GOT3 (cell line): ENCODE data around the gene LMF2.

Experiments used
- DNase-seq: peaks from one replicate; lab custom pipeline; 2025; ENCODE audit warnings: mixed read lengths; lab: John Stamatoyannopoulos, UW

Gene LMF2

DNA sequence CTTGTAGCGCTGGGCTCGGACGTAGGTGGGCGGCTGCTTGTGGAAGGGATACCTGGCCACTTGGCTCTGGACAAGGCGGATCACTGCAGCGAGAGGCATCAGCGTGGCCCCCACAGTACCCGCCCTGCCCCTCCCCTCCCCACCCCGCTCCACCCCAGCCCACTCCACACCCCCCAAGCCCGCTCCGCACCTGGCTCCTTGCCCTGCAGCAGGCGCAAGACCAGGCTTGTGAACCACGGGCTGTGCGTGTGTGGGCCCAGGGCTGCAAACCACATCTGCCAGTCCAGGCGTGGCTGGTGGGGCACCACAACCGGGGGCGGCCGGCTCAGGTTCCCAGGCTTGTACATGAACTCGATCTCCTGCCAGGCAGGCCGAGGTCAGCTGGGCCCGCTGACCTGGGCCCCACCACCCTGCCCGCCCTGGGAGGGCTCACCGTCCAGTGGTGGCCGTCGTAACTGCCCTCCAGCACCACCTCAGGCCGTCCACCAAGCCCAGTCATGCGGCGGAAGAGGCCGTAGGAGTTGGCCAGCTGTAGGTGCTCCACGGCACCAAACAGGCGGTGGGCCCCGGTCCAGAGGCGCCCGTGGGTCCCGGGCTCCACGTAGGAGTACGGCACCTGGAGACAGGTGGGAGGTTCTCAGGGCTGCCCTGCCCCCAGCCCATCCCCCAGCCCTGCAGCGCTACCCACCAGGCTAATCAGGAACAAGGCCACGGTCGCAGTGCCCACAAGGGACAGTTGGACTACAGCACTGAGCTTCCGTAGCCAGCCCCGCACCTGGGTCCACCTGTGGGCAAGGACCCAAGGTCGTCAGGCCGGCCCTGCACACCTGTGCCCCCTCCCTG lies 2.9 kb downstream of the LMF2 start:
- no peak for DNase-seq

DNA sequence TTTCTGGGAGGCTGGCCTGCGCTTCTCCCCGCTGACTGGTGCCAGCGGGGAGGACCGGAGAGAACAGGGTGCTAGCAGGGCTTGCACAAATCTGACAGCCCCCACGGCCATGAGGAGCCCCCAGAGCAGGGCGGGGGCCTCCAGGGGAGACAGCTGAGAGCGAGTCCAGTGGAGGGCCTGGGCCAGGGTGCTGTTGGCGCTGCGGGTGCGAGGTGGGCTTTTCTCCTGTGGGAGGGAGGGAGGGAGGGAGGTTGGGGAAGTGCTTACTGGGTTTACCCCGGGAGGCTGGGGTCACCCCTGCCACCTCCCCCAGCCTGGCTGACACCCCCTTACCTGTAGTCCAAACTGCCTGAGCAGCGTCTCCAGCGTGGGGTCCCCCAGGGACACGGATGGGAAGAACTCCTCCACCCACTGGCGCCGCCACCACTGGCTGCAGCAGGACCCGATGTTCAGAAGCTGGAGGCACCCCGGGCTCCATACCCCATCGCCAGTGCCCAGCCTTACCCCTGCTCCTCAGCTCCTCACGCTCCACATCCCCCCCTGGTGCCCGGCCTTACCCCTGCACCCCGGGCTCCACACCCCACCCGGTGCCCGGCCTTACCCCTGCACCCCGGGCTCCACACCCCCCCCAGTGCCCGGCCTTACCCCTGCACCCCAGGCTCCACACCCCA lies 3.9 kb downstream of the LMF2 start:
- DNase-seq: no peak

DNA sequence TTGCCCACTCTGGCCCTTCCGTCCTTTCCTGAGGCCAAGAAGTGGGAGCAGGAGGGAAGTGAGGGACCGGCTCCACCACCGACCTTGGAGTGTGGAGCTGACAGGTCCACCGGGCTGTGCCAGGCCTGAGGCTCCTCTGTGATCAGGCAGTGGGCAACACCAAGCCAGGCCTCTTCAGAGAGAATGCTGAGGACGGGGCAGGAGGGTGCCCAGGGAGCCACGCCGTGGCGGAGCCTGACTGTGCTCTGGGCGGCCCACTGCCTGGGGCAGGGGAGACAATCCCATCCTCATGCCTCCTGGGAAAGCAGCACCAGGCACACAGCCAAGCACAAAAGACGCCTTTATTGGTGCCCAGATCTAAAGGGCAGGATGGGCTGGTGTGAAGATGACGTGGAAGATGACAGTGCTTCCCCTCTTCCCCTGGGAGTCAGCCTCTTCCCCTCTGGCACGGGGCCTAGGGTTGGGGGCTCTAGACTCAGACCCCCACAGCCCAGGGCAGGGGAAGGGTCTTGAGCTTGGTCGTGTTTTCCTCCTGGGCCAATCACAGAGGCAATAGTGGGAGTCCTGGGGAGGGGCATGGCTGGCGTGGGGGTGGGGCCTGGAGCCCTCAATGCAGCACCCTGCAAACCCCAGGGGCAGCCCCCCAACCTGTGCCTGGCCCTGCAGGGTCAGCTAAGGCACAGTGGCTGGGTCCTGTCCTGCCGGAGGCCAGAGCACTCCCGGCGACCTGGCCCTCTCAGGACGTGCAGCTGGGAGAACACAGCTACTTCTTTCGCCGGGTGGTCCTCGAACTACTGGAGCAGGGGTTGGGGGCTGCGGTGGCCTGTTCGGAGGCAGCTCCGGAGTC lies 4.7 kb downstream of the LMF2 start:
- no peak for DNase-seq

- no peak for DNase-seq
These were observed 5.4 kb downstream of the LMF2 start for GRCh38 chr22:50502096-50502495.

GRCh38 chr22:50500452-50500851 lies 7.0 kb downstream of the LMF2 start:
- no peak for DNase-seq

GRCh38 chr22:50498322-50498890 lies 9.1 kb downstream of the LMF2 start:
- no peak for DNase-seq

DNA sequence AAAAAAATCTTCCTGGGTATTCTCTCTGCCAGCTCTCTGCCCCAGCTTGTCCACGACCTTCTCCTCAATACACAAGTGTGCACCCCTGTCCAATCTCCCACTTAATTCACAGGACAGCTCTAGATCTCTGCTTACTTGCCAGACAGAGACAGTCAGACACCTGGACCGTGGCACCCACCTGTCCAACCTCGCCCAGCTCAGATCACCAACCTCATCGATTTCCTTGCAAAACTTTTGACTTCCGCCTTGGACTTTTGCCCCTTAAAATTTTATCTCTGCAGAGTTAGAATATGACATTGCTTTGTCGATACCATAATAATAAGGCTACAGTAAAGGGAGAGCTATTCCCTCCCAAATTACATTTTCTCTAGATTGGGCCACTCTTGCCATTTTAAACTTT lies 10.4 kb downstream of the LMF2 start:
- DNase-seq: no peak

DNA sequence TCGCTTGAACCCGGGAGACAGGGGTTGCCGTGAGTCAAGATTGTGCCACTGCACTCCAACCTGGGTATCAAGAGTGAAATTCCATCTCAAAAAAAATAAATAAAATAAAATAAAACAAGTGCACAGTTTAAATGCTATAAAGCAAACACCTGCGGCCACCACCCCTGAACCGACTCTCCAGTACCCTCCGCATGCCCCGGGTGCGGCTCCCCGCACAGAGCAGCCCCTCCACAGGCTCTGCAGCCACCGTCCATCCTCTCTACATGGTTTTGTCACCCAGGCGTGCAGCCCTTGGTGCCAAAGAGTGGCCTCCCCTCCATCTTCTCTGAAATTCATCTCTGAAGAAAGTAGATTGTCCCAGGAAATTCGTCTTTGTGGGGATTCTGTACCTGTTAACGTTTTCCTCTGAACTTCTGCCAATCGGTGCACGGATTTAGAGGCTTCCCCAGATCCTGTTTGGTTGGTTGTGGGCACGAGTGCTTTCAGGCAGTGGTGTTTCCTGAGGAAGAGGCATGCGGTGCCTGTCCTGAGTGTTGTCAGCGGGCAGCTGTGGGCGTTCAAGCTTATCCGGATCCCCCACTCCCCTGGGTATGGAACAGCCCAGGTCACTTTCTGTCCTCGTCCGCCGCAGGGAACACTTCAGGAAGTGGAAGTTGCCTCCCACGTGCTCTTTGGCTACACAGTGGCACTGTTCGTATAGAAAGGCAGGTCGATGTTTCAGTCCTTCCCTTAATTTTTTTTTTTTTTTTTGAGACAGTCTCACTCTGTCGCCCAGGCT lies 16.8 kb downstream of the LMF2 start:
- no peak for DNase-seq

DNA sequence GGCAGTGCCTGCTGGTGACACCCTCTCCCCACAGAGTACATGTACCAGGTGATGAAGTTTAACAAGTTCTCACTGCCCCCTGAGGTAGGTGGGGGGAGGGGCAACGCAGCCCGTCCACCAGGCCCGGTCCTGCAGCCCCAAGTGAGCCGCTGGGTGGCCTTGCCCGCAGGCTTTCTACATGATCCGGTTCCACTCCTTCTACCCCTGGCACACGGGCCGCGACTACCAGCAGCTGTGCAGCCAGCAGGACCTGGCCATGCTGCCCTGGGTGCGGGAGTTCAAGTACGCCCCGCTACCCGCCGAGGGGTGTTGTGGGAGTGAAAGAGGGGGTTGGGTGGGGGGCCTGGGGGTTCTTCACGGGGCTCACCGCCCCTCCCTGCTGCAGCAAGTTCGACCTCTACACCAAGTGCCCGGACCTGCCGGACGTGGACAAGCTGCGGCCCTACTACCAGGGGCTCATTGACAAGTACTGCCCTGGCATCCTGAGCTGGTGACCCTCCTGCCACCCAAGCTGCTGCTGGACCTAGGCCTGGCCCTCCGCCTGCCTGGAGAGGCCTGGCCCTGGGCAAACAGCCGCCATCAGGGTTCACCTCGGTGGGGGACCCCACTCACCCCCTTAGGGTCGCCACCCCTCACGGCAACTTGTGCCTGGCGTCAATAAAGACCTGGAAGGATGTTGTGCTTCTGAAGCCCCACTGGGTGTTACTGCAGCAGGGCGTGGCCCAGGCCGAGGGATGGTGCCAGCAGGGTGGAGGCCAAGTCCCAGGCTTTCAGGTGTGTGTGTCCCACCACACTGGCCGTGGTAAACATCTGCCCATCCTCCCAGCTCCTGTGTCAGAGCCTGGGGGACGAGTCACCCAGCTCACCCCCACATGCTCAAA lies 17.9 kb downstream of the LMF2 start:
- no peak for DNase-seq

- no peak for DNase-seq
These were observed 18.6 kb downstream of the LMF2 start for GRCh38 chr22:50488886-50489285.

DNA sequence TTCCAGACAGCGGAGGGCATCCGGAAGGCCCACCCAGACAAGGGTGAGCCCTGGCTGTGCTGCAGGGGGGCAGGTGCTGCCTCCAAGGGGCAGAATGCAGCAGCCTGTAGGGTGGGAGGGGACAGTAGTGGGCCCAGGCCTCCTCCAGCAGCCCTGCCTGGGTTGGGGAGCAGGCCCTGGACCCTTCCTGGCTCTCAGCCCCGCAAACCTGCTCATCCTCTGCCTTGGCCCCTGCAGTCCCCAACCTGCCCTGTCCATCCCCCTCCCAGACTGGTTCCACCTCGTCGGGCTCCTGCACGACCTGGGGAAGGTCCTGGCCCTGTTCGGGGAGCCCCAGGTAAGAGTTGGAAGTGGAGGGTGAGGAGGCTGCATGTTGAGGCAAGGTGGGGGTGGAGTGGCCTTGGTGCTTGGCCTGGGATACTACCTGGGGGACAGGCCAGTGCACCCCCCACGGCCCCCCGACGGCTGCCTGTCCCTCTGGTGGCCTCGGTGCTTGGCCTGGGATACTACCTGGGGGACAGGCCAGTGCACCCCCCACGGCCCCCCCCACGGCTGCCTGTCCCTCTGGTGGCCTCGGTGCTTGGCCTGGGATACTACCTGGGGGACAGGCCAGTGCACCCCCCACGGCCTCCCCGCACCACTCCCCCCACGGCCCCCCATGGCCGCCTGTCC lies 19.4 kb downstream of the LMF2 start:
- no peak for DNase-seq

- no peak for DNase-seq
These were observed 20.1 kb downstream of the LMF2 start for GRCh38 chr22:50487290-50488005.

- no peak for DNase-seq
These were observed 20.8 kb downstream of the LMF2 start, which contains the start of gene MIOX for GRCh38 chr22:50486561-50487289. Gene MIOX, plus strand, starts transcription at chr22:50486859. Its CDS starts 39 bp downstream, at chr22:50486898.

DNA sequence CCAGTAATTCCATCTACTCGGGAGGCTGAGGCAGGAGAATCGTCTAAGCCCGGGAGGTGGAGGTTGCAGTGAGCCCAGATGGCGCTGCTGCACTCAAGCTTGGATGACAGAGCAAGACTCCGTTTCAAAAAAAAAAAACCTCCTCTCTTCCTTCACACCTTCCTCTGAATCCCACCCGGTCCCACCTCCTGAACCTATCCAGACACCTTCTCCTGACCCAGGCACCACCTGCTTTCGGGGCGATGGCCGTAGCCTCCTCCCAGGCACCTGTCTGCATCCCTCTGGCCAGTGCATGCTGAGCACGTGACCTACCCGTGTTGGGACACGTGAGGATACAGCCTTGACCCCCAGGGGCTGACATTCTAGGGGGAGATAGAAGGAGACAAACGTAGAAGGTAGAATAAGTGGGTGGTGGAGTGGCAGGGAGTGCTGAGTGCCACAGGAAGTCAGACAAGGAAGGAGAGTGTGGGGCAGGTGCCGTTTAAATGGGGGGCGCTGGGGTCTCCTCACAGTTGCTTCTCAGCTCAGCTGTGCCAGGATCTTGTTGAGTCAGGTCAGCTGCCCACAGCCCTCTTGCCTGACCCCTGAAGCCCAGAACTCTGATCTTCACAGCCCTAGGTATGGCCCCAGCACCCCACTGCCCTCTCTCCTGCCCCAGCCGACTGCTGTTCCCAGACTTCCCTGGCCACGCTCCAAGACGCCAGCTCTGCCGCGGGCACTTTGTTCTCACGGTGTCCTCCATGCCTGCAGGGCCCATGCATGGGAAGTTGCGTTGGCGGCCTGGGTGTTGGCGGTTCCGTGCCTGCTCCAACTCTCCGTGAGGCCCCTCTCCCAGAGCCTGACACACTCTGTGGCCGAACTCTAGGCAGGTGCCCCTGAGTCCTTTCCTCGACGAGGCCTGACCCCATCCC lies 22.0 kb downstream of the LMF2 start:
- no peak for DNase-seq

DNA sequence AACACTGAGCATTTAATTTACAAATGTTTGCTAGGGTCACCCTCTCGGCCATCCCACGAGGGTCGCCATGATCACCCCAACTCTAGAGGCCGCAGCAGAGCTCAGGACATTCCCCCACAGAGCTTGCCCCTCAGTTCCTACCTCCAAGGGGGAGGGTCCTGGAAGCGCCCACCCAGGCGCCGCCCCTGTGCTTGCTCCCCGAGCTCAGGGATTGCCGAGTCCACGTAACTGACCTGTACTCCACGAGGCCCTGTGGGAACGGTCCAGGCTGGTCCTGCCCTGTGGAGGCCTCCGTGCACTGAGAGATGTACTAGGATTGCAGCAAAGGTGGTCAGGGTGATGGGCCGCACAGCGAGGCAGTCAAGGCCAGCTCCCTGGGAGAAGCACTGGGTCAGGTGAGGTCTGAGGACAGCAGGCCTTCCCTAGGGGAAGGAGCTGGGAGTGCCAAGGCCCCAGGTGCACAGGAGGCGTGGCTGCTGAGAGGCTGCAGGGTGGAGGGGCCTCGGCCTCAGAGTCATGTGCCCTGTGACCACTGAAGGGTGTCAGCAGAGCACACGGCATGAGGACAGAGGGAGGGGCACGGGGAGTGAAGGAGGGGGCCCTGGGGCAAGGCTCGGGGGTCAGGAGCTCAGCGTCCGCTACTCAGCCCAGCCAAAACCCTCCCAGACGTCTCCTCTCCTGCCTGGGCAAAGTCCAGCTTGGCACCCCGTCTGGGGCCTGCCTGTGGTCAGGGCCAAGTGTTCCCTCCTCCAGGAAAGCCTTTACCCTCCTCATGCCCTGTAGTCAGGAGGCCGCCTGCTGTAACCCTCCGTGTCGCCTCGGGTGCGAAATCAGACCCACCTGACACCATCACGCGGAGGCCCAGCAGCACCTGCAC lies 23.3 kb downstream of the LMF2 start:
- DNase-seq: no peak

DNA sequence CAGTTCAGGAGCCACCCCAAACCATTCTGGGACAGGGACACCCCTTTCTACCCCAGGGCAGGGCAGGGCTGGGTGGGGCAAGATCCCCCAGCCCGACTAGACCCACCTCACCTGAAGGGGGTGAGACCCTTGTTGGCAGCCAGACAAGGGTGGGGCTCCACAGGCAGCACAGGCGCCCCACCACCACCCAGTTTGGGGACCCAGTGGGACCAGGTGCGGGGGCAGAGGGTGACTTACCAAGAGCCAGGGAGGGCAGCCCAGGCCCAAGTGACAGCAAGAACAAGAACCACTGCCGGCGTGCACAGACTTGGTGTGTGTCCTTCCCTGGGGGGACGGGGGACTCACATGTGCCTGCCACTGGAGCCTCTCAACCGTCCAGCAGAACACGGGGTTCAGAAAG lies 23.9 kb downstream of the LMF2 start:
- no peak for DNase-seq
